NOMO-1 (cell line): ENCODE results near the gene GRIK1.

Experiments
- DNase-seq, 2 experiments: peaks; one replicate each; lab custom pipeline; 2025; ENCODE audit not compliant: unreplicated experiment in 2 of 2; lab: John Stamatoyannopoulos, UW

GRIK1 gene

DNA sequence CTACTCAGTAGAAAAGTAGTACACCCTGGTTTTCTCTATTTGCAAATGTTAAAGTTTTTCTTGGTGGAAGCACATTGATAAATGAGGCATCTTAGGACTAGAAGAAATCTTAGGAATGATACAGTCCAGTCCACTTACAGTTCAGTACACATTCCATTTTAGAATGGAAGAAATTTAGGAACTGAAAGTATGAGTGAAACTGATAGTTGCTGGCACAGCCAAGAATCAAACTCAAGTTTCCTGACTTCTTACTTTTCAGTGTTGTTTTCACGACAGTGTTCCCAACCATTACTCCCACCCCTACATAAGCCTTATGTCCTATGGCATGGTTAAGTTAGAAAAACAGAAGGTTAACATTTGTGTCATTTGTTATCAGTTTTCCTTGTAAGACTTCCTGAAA lies 382.6 kb downstream of the GRIK1 start:
- peak in 1 of 2 experiments; percentile 57 for DNase-seq

DNA sequence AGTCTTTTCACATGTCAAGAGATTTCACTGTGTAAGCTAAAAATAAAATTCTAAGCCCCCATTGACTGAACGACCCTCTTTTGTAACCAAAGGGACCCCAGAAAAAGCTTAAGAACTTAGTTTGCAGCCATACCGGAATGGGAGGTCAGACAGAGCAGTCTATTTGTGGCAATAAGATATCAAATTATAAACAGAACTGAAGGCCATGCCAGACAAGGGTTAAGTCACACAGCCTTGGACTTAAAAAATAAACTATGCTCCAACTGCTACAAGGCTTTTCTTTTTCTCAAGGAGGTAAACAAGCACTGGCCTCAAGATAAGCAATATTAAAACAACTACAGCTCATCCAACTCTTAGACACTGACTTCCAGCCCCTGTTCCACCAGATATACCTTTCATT lies 384.2 kb downstream of the GRIK1 start:
- no peak for DNase-seq

- DNase-seq, result no peak
Measured at GRCh38 chr21:29550205-29550604, 389.6 kb downstream of the GRIK1 start.

GRCh38 chr21:29549614-29550013 lies 390.2 kb downstream of the GRIK1 start:
- no peak for DNase-seq

GRCh38 chr21:29547998-29548397 lies 391.8 kb downstream of the GRIK1 start:
- no peak for DNase-seq

DNA sequence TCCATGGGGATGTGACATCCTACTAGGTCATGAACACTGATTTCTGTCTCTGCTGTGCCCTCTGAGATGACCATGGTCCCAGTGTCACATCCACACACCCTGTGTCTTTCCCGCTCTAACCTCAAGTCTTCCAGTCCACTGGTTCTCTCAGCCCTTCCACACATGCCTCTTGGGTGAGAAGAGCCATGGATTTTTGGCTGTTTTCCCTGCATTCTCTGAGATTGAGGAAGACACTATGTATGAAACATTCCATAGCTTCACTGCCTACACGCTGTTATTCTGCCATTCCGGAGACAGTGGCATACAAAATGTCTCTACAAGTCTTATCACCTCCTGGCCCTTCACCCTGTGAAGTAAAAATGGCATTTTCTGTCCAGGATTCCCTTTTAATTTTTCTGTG lies 393.7 kb downstream of the GRIK1 start:
- no peak for DNase-seq

DNA sequence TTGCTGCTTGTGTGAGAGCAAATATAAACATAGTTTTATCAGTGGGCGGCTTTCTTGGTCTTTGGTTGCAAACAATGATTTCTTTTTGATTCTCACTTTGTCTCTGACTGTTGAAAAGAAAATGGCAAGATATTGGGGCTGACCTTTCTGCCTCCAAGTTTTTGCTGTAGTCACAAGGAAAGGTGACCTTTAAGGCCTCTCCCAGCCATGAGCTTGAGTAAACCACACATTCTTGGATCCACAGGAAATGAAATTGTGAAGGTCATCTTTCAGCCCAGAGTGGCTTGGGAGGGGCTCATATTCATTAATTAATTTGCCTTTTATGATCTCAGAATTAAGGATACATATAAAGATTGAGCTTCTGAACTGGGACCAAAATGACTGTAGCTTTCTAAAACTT lies 399.5 kb downstream of the GRIK1 start:
- no peak for DNase-seq

- DNase-seq, result no peak
Measured at GRCh38 chr21:29538115-29538514, 401.7 kb downstream of the GRIK1 start.

- no peak for DNase-seq
Measured at GRCh38 chr21:29534448-29534847, 405.3 kb downstream of the GRIK1 start.

DNA sequence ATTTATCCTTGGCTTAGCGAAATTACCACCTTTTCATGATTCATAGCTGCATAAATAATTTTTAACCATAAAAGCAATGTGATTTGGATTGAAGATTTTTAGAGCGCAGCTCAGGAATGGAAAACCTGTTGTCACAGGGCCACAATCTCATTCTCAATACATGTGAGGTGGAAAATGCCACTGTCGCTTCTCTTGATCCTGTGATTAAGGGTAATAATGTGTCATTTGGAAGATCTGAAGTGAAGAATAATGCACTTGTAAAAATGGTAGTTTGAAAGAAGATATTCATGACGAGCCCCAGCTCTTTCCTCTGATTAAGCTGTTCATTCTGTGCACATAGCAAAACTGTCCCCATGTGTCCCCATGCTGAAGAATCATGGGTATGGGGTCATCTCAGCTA lies 410.7 kb downstream of the GRIK1 start:
- no peak for DNase-seq

- no peak for DNase-seq
Measured at GRCh38 chr21:29526545-29526944, 413.3 kb downstream of the GRIK1 start.

DNA sequence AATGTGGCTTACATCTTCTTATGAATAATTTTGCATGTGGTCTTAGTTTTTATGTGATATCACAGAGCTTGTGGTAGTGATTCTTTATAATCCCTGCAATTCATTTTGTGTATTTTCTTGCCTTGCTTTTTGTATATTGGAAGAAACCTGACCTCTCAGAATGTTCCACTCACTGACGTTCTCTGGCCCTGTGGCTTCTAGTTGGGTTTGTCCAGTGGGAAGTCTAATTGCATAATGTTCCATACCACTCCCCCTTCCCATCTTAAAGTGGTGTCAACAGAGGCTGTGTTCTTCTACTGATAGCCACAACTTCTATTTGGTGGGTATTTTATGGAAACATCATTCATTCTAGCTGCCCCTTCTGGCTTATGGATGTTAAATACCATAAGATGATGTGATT lies 415.7 kb downstream of the GRIK1 start:
- no peak for DNase-seq

- DNase-seq, result no peak
Measured at GRCh38 chr21:29523646-29524045, 416.1 kb downstream of the GRIK1 start.

DNA sequence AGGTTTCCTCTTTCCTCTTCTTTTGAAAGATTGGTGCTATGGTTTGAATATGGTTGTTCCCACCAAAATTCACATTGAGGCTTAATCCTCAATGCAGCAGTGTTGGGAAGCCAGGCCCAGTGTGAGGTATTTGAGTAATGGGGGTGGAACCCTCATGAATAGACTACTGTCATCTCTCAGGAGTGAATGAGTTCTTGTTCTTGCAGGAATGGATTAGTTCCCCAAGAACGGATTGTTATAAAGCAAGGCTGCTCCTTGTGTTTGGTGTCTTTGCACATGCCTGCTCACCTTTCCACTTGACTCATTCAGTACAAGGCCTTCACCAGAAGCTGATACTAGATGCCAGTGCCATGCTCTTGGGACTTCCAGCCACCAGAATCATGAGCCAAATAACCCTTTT lies 417.9 kb downstream of the GRIK1 start:
- no peak for DNase-seq

DNA sequence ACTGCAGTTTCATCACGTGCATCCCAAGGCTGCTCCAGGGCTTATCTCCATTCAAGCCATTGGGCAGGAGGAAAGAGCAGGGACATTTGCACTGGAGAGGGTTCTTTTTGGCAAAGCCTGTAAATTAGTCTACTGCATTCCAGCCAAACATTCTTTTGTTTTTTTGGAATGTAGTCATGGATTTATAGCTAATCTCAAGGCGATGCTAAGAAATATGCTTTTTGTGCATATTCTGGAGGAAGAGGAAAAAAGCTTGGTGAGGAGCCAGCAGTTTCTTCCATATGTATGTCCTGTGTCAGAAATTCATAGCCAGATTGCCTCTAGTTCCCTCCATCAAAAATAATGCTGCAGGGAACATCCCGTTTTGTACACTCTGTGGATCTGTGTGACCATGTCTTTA lies 419.6 kb downstream of the GRIK1 start:
- no peak for DNase-seq

GRCh38 chr21:29514652-29515247 lies 425.0 kb downstream of the GRIK1 start:
- no peak for DNase-seq

- no peak for DNase-seq
Measured at GRCh38 chr21:29513535-29513934, 426.3 kb downstream of the GRIK1 start.

- DNase-seq, result no peak
Measured at GRCh38 chr21:29511096-29511495, 428.7 kb downstream of the GRIK1 start.

DNA sequence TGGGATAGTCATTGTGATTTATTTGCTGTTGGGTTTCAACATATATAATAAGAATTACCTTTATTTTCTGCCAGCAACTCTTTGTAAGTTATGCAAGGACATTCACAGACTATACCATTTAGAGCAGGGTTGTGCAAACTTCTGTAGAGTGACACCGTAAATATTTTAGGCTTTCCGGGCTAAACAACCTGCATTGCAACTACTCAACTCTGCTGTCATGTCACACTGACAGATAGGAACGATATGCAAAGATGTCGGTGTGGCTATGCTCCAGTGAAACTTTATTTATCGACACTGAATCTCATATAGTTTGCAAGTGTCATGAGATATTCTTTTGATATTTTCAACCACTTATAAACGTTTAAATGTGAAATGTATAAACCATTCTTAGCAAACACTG lies 430.7 kb downstream of the GRIK1 start:
- DNase-seq, result peak; percentile 46 to 81

- no peak for DNase-seq
Measured at GRCh38 chr21:29508301-29508700, 431.5 kb downstream of the GRIK1 start.

DNA sequence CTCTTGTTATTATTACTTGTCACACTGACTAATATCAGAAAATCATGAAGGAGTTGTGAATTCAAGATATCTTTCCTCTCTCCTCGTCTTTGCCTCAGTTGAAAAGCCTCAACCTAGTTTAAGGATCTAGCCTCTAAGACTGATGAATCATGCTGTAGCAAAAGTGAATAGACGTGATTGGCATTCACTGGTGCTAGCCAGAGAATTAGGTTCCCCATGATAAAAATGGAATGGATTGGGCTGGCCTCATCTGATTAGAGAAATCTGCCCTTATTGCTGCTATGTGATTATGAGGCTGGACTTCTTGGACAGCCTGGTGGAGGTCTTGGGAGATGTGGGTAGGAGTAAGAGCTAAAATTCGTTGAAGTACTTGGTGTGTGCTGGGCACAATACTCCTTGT lies 432.8 kb downstream of the GRIK1 start:
- no peak for DNase-seq

- DNase-seq, result no peak
Measured at GRCh38 chr21:29506214-29506613, 433.6 kb downstream of the GRIK1 start.

- no peak for DNase-seq
Measured at GRCh38 chr21:29504751-29505321, 435.0 kb downstream of the GRIK1 start.
